ENCODE results near the gene RNF208. TPM values are rescaled to one million over a fixed set of nuclear protein-coding genes. Genes with fewer than 3 reads are reported as not detected.

The RNF208 gene
- total and polyA plus RNA-seq, 9 of the 15 experiments (the other 6 are each of a cell fraction or from before 2014, with no cell fraction given), result 0.15 to 6.9 (median 0.50) TPM; not detected in 2

DNA sequence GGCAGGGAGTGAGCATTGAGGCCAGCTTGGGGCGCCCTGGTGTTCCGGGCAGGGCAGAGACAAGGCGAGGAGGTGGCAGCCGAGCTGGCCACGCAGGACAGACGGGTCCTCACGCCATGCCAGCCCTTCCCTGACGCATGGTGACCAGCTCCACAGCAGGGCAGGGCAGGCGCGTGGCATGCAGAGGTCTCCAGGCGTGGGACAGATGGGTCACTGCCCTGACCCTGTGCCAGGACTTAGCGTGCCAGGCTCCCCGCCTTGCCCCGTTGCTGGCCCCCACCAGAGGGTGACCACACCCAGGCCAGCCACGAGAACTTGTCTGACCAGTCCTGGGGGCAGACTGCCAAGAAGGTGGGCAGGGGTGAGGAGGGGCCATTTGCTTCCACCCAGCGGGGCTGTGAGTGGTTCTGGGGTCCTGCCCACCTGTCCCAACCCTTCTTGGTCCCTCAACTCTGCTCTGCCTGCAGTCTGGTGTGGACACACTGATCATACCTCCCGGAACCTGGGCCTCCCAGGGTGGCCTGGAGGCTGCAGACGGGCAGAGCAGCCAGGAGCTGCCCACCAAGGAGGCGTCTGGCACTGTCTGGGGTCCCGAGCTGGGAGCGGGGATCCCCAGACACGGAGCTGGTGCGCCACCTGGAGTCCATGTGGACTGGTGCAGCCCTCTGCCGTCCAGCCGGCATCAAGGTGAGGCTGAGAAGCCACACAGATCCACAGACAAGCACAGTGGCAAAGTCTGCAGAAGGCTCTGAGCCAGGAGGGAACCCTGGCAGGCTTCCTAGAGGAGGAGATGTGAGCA is 5.2 kb upstream of the RNF208 start, which contains the start of gene RNF224 (continued):
- 0 out of 2 replicates have a peak, but pooled peaks have one; percentile 30 for TF ChIP-seq JUND (IDR thresholded peaks at IDR 0.05; ENCODE audit: borderline replicate concordance, low read depth, low read length)
- TF ChIP-seq JUND (tag; IDR thresholded peaks at IDR 0.05; ENCODE audit: borderline replicate concordance, low read depth, low read length), result no peak; the same call in 2 of the 3 replicates
- TF ChIP-seq RB1 (IDR thresholded peaks at IDR 0.05; ENCODE audit: low read depth), result peak; percentile 80; the same call in 1 of the 2 replicates
- TF ChIP-seq SP1 (CRISPR knock-in tag; IDR thresholded peaks at IDR 0.05), result peak; percentile 57; the same call in 1 of the 2 replicates
- TF ChIP-seq ZBTB34 (CRISPR knock-in tag; IDR thresholded peaks at IDR 0.05), result no peak
- TF ChIP-seq L3MBTL2 (IDR thresholded peaks at IDR 0.05), result peak; percentile 26; the same call in 1 of the 2 replicates
- peak; percentile 95 for TF ChIP-seq DEAF1 (CRISPR knock-in tag; IDR thresholded peaks at IDR 0.05)
- TF ChIP-seq NFIC (IDR thresholded peaks at IDR 0.05), result peak; percentile 38
- no peak for TF ChIP-seq BCOR (IDR thresholded peaks at IDR 0.05)
- no peak for TF ChIP-seq U2AF1 (optimal IDR thresholded peaks at IDR 0.05; ENCODE audit: low read depth, low read length)
- peak; percentile 48; the same call in 1 of the 2 replicates for TF ChIP-seq MTA3 (IDR thresholded peaks at IDR 0.05; ENCODE audit: borderline replicate concordance)
- TF ChIP-seq ARID2 (IDR thresholded peaks at IDR 0.05), result peak; percentile 92
- TF ChIP-seq HMG20A (CRISPR knock-in tag; conservative IDR thresholded peaks at IDR 0.05), result no peak
- peak; percentile 76; the same call in 1 of the 2 replicates for TF ChIP-seq ZNF444 (CRISPR knock-in tag; IDR thresholded peaks at IDR 0.05)
- no peak for TF ChIP-seq ZFP91 (CRISPR knock-in tag; IDR thresholded peaks at IDR 0.05)
- no peak for TF ChIP-seq CREBBP (IDR thresholded peaks at IDR 0.05; ENCODE audit: low read depth, low read length)
- peak; percentile 27; the same call in 1 of the 2 replicates for TF ChIP-seq MAX (CRISPR knock-in tag; IDR thresholded peaks at IDR 0.05)
- TF ChIP-seq RAD21 (CRISPR knock-in tag; conservative IDR thresholded peaks at IDR 0.05 in 1 of 2, IDR thresholded peaks at IDR 0.05 in 1 of 2), result peak; percentile 96 to 98

All from K562 (cell line).